ENCODE data around the gene TCF19. TPM values are rescaled to one million over a fixed set of nuclear protein-coding genes. Genes with fewer than 3 reads are reported as not detected.

Gene TCF19
- total RNA-seq, 4 donors from 2014 or later, result 2.3 to 6.7 (median 5.8) TPM

DNA sequence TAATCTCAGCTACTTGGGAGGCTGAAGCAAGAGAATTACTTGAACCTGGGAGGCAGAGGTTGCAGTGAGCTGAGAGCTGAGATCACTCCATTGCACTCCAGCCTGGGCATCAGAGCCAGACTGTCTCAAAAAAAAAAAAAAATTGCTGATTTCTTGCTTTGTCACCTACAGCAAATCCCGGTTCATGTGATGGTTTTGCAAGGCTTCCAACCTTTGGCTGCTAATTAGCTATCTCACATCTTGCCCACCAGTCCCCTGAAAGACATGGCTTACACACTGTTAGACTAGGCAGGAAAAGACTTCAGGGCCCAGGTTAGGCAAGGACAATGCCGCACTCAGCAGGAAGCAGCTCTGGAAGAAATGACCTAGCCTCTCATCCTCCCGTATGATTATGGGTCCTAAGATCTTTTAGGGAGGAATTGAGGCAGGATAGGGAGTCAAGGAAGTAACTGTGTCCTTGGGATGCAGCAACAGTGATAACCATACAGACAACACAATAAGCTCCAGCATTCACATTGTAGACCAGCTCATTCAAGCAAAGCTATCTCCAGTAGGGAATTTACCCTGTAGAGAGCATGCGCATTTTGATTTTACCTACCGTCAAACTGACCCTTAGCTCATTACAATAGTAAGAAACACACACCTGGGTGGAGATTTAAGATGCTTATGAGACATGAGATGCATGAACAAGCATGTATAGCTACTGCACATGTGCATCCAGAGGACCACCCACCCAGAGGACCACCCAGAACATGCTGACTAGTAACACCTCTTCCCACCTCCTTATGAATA lies 52.5 kb downstream of the TCF19 start:
- no peak overlapping the region for H3K27ac ChIP-seq (replicated peaks in 1 of 4)
- 72% methylated on average over 5 of the region's 5 CpGs for WGBS
- H3K9me3 ChIP-seq, result no peaks in the 10 kb centered on the region
- no peak for DNase-seq (ENCODE audit: extremely low spot score)
- H3K36me3 ChIP-seq, result no peaks in the 10 kb centered on the region
- intact Hi-C loops (cut with DNase I), result no loop called here
- no peak for TF ChIP-seq POLR2A (IDR thresholded peaks at IDR 0.05; ENCODE audit: low read depth)
- no peak for TF ChIP-seq EP300 (IDR thresholded peaks at IDR 0.05)
- TF ChIP-seq, protein P1, sequence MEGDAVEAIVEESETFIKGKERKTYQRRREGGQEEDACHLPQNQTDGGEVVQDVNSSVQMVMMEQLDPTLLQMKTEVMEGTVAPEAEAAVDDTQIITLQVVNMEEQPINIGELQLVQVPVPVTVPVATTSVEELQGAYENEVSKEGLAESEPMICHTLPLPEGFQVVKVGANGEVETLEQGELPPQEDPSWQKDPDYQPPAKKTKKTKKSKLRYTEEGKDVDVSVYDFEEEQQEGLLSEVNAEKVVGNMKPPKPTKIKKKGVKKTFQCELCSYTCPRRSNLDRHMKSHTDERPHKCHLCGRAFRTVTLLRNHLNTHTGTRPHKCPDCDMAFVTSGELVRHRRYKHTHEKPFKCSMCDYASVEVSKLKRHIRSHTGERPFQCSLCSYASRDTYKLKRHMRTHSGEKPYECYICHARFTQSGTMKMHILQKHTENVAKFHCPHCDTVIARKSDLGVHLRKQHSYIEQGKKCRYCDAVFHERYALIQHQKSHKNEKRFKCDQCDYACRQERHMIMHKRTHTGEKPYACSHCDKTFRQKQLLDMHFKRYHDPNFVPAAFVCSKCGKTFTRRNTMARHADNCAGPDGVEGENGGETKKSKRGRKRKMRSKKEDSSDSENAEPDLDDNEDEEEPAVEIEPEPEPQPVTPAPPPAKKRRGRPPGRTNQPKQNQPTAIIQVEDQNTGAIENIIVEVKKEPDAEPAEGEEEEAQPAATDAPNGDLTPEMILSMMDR (IDR thresholded peaks at IDR 0.05), result no peak
- TF ChIP-seq POLR2AphosphoS5 (IDR thresholded peaks at IDR 0.05), result no peak
- H3K27me3 ChIP-seq, result peaks cover 0 to 7% (median 0%) of the 10 kb centered on the region in 4 donors
- H3K4me3 ChIP-seq, result no peak overlapping the region
- no peaks in the 10 kb centered on the region for H3K4me1 ChIP-seq

Small RNAs within 50 kb of the gene (small RNA-seq; reads per million reads assigned to genes)
- 0 reads per million in 3 donors for gene POLR2LP1

Other genes with a start within 250 kb of the TCF19 start
- gene VARS2, start 244.4 kb upstream of the TCF19 start, total RNA-seq, result 10 to 100 TPM in 3 of 4 donors, 1 to 10 TPM in 1; 6.6 to 16.9 (median 12.6) TPM
- gene SFTA2, start 226.4 kb upstream of the TCF19 start, total RNA-seq, result 1 to 10 TPM in 1 of 4 donors, not detected in 3; 1.1 TPM
- not detected for gene MUCL3, start 217.6 kb upstream of the TCF19 start, total RNA-seq
- gene MUC21, start 174.9 kb upstream of the TCF19 start, total RNA-seq, result 1 to 10 TPM in 1 of 4 donors, not detected in 3; 2.1 TPM
- gene MUC22, start 148.1 kb upstream of the TCF19 start, total RNA-seq, result not detected
- not detected for gene C6orf15, start 46.0 kb upstream of the TCF19 start, total RNA-seq
- 1 to 10 TPM in 3 of 4 donors, under 1 TPM in 1; 0.34 to 1.2 (median 1.1) TPM for gene PSORS1C1, start 43.8 kb upstream of the TCF19 start, total RNA-seq
- not detected for gene CDSN, start 38.1 kb upstream of the TCF19 start, total RNA-seq
- gene PSORS1C2, start 19.5 kb upstream of the TCF19 start, total RNA-seq, result not detected
- gene CCHCR1, start 787 bp upstream of the TCF19 start, total RNA-seq, result 10 to 100 TPM in 2 of 4 donors, 1 to 10 TPM in 2; 5.8 to 11.6 (median 9.4) TPM
- gene POU5F1, start 12.1 kb downstream of the TCF19 start, total RNA-seq, result 1 to 10 TPM in 1 of 4 donors, not detected in 3; 1.3 TPM
- 100 to 1,000 TPM; 251 to 549 (median 296) TPM for gene HLA-C, start 113.5 kb downstream of the TCF19 start, total RNA-seq
- 100 to 1,000 TPM; 336 to 628 (median 502) TPM for gene HLA-B, start 198.6 kb downstream of the TCF19 start, total RNA-seq
- 10 to 100 TPM; 18.9 to 35.4 (median 22.3) TPM for gene MICA, start 245.0 kb downstream of the TCF19 start, total RNA-seq

Measured in esophagus muscularis mucosa (tissue), 4 donors.